ENCODE data around the gene TXNDC17. TPM values are rescaled to one million over a fixed set of nuclear protein-coding genes. Genes with fewer than 3 reads are reported as not detected.

Gene TXNDC17
- total and polyA plus RNA-seq, 9 of the 15 experiments (the other 6 are each of a cell fraction or from before 2014, with no cell fraction given): 108 to 759 (median 179) TPM

DNA sequence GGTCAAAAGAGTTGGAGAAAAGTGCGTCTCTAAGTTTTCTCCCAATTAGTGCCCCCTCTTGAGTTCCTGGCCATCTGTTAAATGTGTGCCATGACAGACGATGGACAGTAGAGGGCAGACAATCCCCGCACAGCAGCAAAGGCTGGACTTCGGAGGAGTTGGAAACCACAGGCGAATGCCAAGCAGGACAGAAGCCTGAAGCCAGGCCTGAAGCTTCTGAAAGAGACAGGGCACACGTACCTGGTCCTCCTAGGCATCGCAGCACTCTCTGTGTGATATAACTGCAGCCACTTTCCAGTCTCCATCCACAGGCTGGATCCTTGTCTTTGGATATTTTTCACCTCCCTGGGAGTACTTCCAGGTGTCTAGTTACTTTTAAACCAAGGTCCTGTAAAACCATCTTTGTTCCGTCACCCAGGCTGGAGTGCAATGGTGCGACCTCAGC is 25.2 kb downstream of the TXNDC17 start (continued):
- TF ChIP-seq, protein P1, sequence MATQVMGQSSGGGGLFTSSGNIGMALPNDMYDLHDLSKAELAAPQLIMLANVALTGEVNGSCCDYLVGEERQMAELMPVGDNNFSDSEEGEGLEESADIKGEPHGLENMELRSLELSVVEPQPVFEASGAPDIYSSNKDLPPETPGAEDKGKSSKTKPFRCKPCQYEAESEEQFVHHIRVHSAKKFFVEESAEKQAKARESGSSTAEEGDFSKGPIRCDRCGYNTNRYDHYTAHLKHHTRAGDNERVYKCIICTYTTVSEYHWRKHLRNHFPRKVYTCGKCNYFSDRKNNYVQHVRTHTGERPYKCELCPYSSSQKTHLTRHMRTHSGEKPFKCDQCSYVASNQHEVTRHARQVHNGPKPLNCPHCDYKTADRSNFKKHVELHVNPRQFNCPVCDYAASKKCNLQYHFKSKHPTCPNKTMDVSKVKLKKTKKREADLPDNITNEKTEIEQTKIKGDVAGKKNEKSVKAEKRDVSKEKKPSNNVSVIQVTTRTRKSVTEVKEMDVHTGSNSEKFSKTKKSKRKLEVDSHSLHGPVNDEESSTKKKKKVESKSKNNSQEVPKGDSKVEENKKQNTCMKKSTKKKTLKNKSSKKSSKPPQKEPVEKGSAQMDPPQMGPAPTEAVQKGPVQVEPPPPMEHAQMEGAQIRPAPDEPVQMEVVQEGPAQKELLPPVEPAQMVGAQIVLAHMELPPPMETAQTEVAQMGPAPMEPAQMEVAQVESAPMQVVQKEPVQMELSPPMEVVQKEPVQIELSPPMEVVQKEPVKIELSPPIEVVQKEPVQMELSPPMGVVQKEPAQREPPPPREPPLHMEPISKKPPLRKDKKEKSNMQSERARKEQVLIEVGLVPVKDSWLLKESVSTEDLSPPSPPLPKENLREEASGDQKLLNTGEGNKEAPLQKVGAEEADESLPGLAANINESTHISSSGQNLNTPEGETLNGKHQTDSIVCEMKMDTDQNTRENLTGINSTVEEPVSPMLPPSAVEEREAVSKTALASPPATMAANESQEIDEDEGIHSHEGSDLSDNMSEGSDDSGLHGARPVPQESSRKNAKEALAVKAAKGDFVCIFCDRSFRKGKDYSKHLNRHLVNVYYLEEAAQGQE (IDR thresholded peaks at IDR 0.05; ENCODE audit: borderline replicate concordance): peak; percentile 53; the same call in 1 of the 2 replicates
- TF ChIP-seq, protein P1 (CRISPR knock-in tag; IDR thresholded peaks at IDR 0.05; ENCODE audit: low read depth): no peak

Data from K562 (cell line).